SU-DHL-6 (cell line): ENCODE results near the gene VDAC2.

Experiments
- EZH2phosphoT487 ChIP-seq: fragments of 200-600 bp; sonication (generic), shearing (Covaris generic); conservative IDR thresholded peaks from 2 replicates; pipeline ENCODE4 v1.6.1; 2018; ENCODE audit warnings: mild to moderate bottlenecking, antibody characterized with exemption, low read length, moderate library complexity, mixed read lengths
- TF ChIP-seq, protein P1 (sequence below): fragments of 200-600 bp; sonication (generic); IDR thresholded peaks from one replicate; pipeline ENCODE4 v1.5.1; 2017; ENCODE audit warnings: antibody characterized with exemption, mild to moderate bottlenecking, low read length, moderate library complexity; ENCODE audit not compliant: insufficient read depth, poor library complexity, severe bottlenecking

DNA sequence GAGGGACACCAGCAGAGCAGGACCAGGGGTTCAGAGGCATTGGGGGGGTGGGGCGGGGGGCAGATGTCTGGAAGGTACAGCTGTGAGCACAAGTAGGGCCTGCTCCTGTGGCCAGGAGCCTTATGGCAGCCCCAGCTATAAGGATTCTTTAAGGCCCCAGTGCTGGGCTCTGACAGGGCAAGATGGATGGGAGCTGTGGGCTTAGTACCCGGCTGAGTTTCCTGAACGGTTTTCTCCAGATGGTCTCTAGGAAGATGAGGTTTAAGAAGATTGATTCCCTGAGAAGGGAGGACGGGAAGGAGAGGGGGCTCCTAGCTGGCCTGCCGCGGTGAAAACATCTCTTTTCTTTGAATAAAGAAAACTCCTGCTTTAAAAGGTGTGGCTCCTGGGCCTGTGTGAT is 55.3 kb downstream of the VDAC2 start:
- TF ChIP-seq, protein P1, sequence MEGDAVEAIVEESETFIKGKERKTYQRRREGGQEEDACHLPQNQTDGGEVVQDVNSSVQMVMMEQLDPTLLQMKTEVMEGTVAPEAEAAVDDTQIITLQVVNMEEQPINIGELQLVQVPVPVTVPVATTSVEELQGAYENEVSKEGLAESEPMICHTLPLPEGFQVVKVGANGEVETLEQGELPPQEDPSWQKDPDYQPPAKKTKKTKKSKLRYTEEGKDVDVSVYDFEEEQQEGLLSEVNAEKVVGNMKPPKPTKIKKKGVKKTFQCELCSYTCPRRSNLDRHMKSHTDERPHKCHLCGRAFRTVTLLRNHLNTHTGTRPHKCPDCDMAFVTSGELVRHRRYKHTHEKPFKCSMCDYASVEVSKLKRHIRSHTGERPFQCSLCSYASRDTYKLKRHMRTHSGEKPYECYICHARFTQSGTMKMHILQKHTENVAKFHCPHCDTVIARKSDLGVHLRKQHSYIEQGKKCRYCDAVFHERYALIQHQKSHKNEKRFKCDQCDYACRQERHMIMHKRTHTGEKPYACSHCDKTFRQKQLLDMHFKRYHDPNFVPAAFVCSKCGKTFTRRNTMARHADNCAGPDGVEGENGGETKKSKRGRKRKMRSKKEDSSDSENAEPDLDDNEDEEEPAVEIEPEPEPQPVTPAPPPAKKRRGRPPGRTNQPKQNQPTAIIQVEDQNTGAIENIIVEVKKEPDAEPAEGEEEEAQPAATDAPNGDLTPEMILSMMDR: no peak
- no peak for TF ChIP-seq EZH2phosphoT487
